ENCODE results near the gene TMEM185B.
A peak's percentile ranks its signal among the peaks of the same experiment; 100 is the strongest.

The TMEM185B gene

GRCh38 chr2:120195553-120195952, 27.6 kb downstream of the TMEM185B start:
- no peaks in the 10 kb centered on the region for H3K27me3 ChIP-seq
- no peak for TF ChIP-seq CTCF (IDR thresholded peaks at IDR 0.05)
- H3K9me3 ChIP-seq, result no peaks in the 10 kb centered on the region
- H3K36me3 ChIP-seq, result no peaks in the 10 kb centered on the region
- no peak overlapping the region for H3K27ac ChIP-seq
- no peaks in the 10 kb centered on the region for H3K4me1 ChIP-seq (ENCODE audit: control insufficient read depth in 1 of 2, insufficient read depth in 1 of 2, low read depth in 1 of 2, low read length in 1 of 2)
- H3K4me3 ChIP-seq (ENCODE audit: low read depth in 1 of 2, low read length in 1 of 2), result no peak overlapping the region

GRCh38 chr2:120192280-120192679, 30.9 kb downstream of the TMEM185B start:
- no peak for TF ChIP-seq CTCF (IDR thresholded peaks at IDR 0.05)
- no peaks in the 10 kb centered on the region for H3K9me3 ChIP-seq
- H3K36me3 ChIP-seq, result no peaks in the 10 kb centered on the region
- no peaks in the 10 kb centered on the region for H3K27me3 ChIP-seq
- H3K4me3 ChIP-seq (ENCODE audit: low read depth in 1 of 2, low read length in 1 of 2), result no peak overlapping the region
- no peaks in the 10 kb centered on the region for H3K4me1 ChIP-seq (ENCODE audit: control insufficient read depth in 1 of 2, insufficient read depth in 1 of 2, low read depth in 1 of 2, low read length in 1 of 2)
- H3K27ac ChIP-seq, result no peak overlapping the region

- no peak for TF ChIP-seq CTCF (IDR thresholded peaks at IDR 0.05)
- Histone ChIP-seq H3K36me3 (no peaks in the 10 kb centered on the region), H3K27ac (no peak overlapping the region)
Observed at GRCh38 chr2:120189189-120189588, 34.0 kb downstream of the TMEM185B start.

GRCh38 chr2:120182019-120182560, 41.1 kb downstream of the TMEM185B start:
- no peaks in the 10 kb centered on the region for H3K36me3 ChIP-seq
- TF ChIP-seq CTCF (IDR thresholded peaks at IDR 0.05), result no peak
- no peaks in the 10 kb centered on the region for H3K27me3 ChIP-seq
- H3K4me3 ChIP-seq (ENCODE audit: low read depth in 1 of 2, low read length in 1 of 2), result peak overlapping the region in 1 of 2 experiments; percentile 5
- peak overlapping the region; percentile 15 for H3K27ac ChIP-seq
- no peaks in the 10 kb centered on the region for H3K9me3 ChIP-seq
- H3K4me1 ChIP-seq (ENCODE audit: control insufficient read depth in 1 of 2, insufficient read depth in 1 of 2, low read depth in 1 of 2, low read length in 1 of 2), result peaks cover 20 to 21% of the 10 kb centered on the region in 2 experiments

More at GRCh38 chr2:120189189-120189588, 34.0 kb downstream of the TMEM185B start:
- H3K27me3 ChIP-seq, result no peaks in the 10 kb centered on the region
- H3K4me1 ChIP-seq (ENCODE audit: control insufficient read depth in 1 of 2, insufficient read depth in 1 of 2, low read depth in 1 of 2, low read length in 1 of 2), result no peaks in the 10 kb centered on the region
- no peaks in the 10 kb centered on the region for H3K9me3 ChIP-seq
- no peak overlapping the region for H3K4me3 ChIP-seq (ENCODE audit: low read depth in 1 of 2, low read length in 1 of 2)

- TF ChIP-seq CTCF (IDR thresholded peaks at IDR 0.05), result no peak
- Histone ChIP-seq H3K27me3 (no peaks in the 10 kb centered on the region), H3K4me3 (ENCODE audit: low read depth in 1 of 2, low read length in 1 of 2) (no peak overlapping the region), H3K9me3 (no peaks in the 10 kb centered on the region), H3K4me1 (ENCODE audit: control insufficient read depth in 1 of 2, insufficient read depth in 1 of 2, low read depth in 1 of 2, low read length in 1 of 2) (peaks cover 27 to 34% of the 10 kb centered on the region in 2 experiments), H3K36me3 (no peaks in the 10 kb centered on the region), H3K27ac (no peak overlapping the region)
Observed at GRCh38 chr2:120180066-120180465, 43.1 kb downstream of the TMEM185B start.
